Fibroblast of skin of right biceps (primary cell): ENCODE results near the gene FAH.

Experiments used
- DNase-seq: peaks from one replicate; pipeline ENCODE4 v3.0.0-alpha.2; 2013

Gene FAH

GRCh38 chr15:80202016-80202315 is 49.2 kb downstream of the FAH start:
- DNase-seq: no peak

- DNase-seq: no peak
Observed at GRCh38 chr15:80202641-80203360, 50.0 kb downstream of the FAH start.

- no peak for DNase-seq
Observed at GRCh38 chr15:80203361-80203885, 50.6 kb downstream of the FAH start.

GRCh38 chr15:80204231-80204630 is 51.4 kb downstream of the FAH start:
- no peak for DNase-seq

GRCh38 chr15:80207887-80208286 is 55.1 kb downstream of the FAH start:
- DNase-seq: no peak

GRCh38 chr15:80208758-80209734 is 56.2 kb downstream of the FAH start:
- DNase-seq: no peak

- no peak for DNase-seq
Observed at GRCh38 chr15:80210611-80211573, 58.1 kb downstream of the FAH start.

- no peak for DNase-seq
Observed at GRCh38 chr15:80211976-80212375, 59.2 kb downstream of the FAH start.

- no peak for DNase-seq
Observed at GRCh38 chr15:80214910-80215309, 62.1 kb downstream of the FAH start.

- no peak for DNase-seq
Observed at GRCh38 chr15:80216141-80216540, 63.3 kb downstream of the FAH start.

GRCh38 chr15:80216911-80217310 is 64.1 kb downstream of the FAH start:
- no peak for DNase-seq

- no peak for DNase-seq
Observed at GRCh38 chr15:80217327-80217900, 64.6 kb downstream of the FAH start.

GRCh38 chr15:80219955-80220354 is 67.2 kb downstream of the FAH start:
- no peak for DNase-seq

- no peak for DNase-seq
Observed at GRCh38 chr15:80228959-80229610, 76.3 kb downstream of the FAH start.

- no peak for DNase-seq
Observed at GRCh38 chr15:80231371-80231770, 78.6 kb downstream of the FAH start.

GRCh38 chr15:80233581-80233980 is 80.8 kb downstream of the FAH start:
- DNase-seq: no peak

GRCh38 chr15:80234883-80235282 is 82.1 kb downstream of the FAH start:
- DNase-seq: peak; percentile 23
